Gastrocnemius medialis (tissue), 4 donors: Measurements from ENCODE around the gene MGMT. TPM values are rescaled to one million over a fixed set of nuclear protein-coding genes. Genes with fewer than 3 reads are reported as not detected.

Experiments used
- ATAC-seq, 2 donors: fragments of 150-250 bp; one replicate each; pipeline ENCODE4 v1.9.1; 2016
- DNase-seq, 2 donors: peaks; one replicate each; pipeline ENCODE4 v3.0.0-alpha.2; 2019
- H3K27ac ChIP-seq, 4 donors: fragments of 200-600 bp; sonication (generic); 1 replicate in 1 of 4; 2 replicates in 3 of 4; pipeline ENCODE4 v1.5.1; 2016 to 2018; ENCODE audit warnings: mild to moderate bottlenecking in 2 of 4, moderate library complexity in 1 of 4
- H3K27me3 ChIP-seq, 3 donors: fragments of 200-600 bp; sonication (generic) in 2 of 3; 1 replicate in 1 of 3; 2 replicates in 2 of 3; pipeline versions ENCODE4 v1.5.1 to v1.6.0; 2016 to 2019; ENCODE audit warnings: mild to moderate bottlenecking in 1 of 3, moderate library complexity in 1 of 3
- H3K36me3 ChIP-seq, 2 donors: fragments of 200-600 bp; sonication (generic) in 1 of 2; one replicate each; pipeline ENCODE4 v1.5.1; 2017 to 2018
- H3K4me1 ChIP-seq, 2 donors: fragments of 200-600 bp; sonication (generic) in 1 of 2; one replicate each; pipeline ENCODE4 v1.5.1; 2016 to 2017; ENCODE audit warnings: mild to moderate bottlenecking in 2 of 2
- H3K4me3 ChIP-seq, 4 donors: fragments of 200-600 bp; sonication (generic) in 3 of 4; 1 replicate in 1 of 4; 2 replicates in 3 of 4; pipeline ENCODE4 v1.5.1; 2016 to 2019; ENCODE audit warnings: mild to moderate bottlenecking in 2 of 4
- H3K9me3 ChIP-seq, 3 donors: fragments of 200-600 bp; sonication (generic) in 2 of 3; 1 replicate in 1 of 3; 2 replicates in 2 of 3; pipeline ENCODE4 v1.5.1; 2016 to 2019
- POLR2A ChIP-seq, 2 donors: fragments of 450-650 bp; IDR thresholded peaks; one replicate each; pipeline ENCODE4 v1.6.1; 2017; ENCODE audit warnings: antibody characterized with exemption in 2 of 2, mild to moderate bottlenecking in 2 of 2, moderate library complexity in 2 of 2
- in situ Hi-C, 4 donors: fragments of 200-750 bp; cut with MboI; loops; one replicate each; pipeline versions ENCODE4 v1.15.0 to v1.8.0; 2017; ENCODE audit warnings: low sequenced_read_pairs in 4 of 4
- intact Hi-C: fragments of 100-400 bp; cut with DNase I; formaldehyde crosslinking; loops from one replicate; pipeline ENCODE4 v1.15.1; 2023; ENCODE audit warnings: low total_unique reads
- total RNA-seq, 4 donors: library from RNA; depleted of rRNA; stranded (reverse); fragments of >200 nt; gene quantifications; one replicate each; pipeline versions ENCODE4 v1.1.0 to v1.2.3, GENCODE V29; 2016
- TF ChIP-seq, protein P1 (sequence below), 5 experiments: fragments of 450-650 bp in 3 of 5; fragments of 200-600 bp in 2 of 5; sonication (generic) in 2 of 5; IDR thresholded peaks in 4 of 5; conservative IDR thresholded peaks in 1 of 5; 1 replicate in 4 of 5; 2 replicates in 1 of 5; pipeline ENCODE4 v1.5.1; 2016 to 2019; ENCODE audit warnings: antibody characterized with exemption in 5 of 5, mild to moderate bottlenecking in 3 of 5, moderate library complexity in 3 of 5

Gene MGMT
- total RNA-seq, 4 donors from 2014 or later, result 8.9 to 20.7 (median 17.1) TPM

DNA sequence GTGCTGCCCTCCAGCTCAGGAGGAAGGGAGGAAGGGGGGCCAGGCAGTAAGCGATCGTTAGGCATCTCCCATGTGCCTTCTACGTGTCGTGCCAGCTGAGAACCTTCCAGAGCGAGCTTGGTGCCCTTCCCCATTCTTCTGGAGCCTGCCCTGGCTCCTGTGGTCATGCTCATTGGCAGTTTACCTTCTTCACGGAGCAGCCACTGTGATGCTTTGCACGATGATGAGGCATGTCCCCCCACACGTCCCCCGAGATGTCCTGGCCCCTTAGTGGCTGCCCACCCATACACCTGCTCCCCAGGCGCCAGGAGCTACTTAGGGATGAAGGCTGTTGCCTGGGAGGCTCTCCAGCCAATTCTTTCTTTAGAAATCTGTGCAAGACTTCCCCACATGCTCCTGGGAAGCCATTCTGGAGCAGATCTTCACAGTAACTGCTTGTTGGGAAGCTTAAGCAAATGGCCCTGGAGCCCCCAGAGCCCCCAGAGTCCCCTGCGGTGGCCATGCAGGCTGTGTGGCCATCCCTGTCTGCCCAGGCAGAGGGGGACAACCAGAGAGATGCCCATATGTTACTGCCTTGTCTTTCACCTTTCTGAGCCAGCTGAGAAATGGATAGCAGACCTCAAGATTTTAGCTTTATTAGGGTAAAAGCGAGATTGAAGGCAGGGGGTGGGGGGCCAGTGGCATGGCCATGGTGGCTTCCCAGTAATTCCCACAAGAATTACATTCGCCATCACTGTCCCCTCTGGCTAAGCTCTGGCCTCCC, 298.0 kb downstream of the MGMT start:
- no peak for ATAC-seq
- Histone ChIP-seq H3K9me3 (no peaks in the 10 kb centered on the region), H3K4me3 (no peak overlapping the region), H3K4me1 (no peaks in the 10 kb centered on the region), H3K36me3 (no peaks in the 10 kb centered on the region), H3K27ac (no peak overlapping the region), H3K27me3 (no peaks in the 10 kb centered on the region)
- TF ChIP-seq, protein P1, sequence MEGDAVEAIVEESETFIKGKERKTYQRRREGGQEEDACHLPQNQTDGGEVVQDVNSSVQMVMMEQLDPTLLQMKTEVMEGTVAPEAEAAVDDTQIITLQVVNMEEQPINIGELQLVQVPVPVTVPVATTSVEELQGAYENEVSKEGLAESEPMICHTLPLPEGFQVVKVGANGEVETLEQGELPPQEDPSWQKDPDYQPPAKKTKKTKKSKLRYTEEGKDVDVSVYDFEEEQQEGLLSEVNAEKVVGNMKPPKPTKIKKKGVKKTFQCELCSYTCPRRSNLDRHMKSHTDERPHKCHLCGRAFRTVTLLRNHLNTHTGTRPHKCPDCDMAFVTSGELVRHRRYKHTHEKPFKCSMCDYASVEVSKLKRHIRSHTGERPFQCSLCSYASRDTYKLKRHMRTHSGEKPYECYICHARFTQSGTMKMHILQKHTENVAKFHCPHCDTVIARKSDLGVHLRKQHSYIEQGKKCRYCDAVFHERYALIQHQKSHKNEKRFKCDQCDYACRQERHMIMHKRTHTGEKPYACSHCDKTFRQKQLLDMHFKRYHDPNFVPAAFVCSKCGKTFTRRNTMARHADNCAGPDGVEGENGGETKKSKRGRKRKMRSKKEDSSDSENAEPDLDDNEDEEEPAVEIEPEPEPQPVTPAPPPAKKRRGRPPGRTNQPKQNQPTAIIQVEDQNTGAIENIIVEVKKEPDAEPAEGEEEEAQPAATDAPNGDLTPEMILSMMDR (IDR thresholded peaks at IDR 0.05 in 4 of 5, conservative IDR thresholded peaks at IDR 0.05 in 1 of 5), result no peak
- no peak for TF ChIP-seq POLR2A (IDR thresholded peaks at IDR 0.05)
- DNase-seq, result no peak
- intact Hi-C loops (no loop called here), in situ Hi-C loops (no loop called here)

DNA sequence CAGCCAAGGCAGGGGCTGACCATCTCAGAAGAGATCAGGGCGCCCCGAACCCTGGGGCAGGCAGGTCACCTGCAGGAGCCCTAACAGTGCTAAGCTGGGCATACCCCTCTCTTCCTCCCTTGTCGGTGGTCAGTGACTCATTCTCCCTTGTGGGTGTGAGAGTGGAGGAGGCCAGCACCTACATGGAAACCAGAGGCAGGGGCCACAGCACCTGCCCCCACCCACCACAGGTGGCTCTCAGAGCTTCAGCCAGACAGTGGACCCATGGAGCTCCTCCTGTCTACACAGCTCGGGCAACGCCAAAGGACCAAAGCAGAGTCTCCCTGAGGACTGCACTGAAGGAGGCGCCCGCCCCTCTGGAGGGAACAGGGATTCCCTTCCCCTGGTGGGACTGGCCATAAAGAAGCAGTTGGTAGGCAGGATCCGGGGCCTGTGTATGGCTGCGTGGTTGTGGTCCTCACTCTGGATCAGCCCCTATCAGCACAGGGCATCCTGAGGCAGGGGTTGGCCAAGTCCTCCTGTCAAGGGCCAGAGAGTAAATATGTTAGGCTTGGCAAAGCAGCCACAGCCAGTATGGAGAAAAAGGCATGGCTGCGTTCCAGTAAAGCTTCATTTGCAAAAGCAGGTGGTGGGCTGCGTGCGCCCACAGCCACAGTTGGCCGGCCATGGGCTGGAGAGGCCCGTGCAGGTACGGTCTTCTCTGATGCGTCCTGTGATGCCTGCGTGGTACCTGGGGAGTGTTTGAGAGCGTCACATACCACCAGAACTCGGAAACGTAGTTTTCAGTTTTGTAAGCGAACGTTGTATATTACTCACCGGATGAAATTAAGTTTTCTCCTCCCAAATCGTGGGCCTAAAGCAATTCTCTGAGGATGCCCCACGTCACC, 298.9 kb downstream of the MGMT start:
- H3K27me3 ChIP-seq, result no peaks in the 10 kb centered on the region
- in situ Hi-C loops, result no loop called here
- intact Hi-C loops, result no loop called here
- no peak for TF ChIP-seq POLR2A (IDR thresholded peaks at IDR 0.05)
- TF ChIP-seq, protein P1 (IDR thresholded peaks at IDR 0.05 in 4 of 5, conservative IDR thresholded peaks at IDR 0.05 in 1 of 5), result no peak
- H3K36me3 ChIP-seq, result no peaks in the 10 kb centered on the region
- H3K9me3 ChIP-seq, result no peaks in the 10 kb centered on the region
- ATAC-seq (no peak), DNase-seq (no peak)
- H3K27ac ChIP-seq, result no peak overlapping the region
- no peaks in the 10 kb centered on the region for H3K4me1 ChIP-seq
- H3K4me3 ChIP-seq, result no peak overlapping the region

DNA sequence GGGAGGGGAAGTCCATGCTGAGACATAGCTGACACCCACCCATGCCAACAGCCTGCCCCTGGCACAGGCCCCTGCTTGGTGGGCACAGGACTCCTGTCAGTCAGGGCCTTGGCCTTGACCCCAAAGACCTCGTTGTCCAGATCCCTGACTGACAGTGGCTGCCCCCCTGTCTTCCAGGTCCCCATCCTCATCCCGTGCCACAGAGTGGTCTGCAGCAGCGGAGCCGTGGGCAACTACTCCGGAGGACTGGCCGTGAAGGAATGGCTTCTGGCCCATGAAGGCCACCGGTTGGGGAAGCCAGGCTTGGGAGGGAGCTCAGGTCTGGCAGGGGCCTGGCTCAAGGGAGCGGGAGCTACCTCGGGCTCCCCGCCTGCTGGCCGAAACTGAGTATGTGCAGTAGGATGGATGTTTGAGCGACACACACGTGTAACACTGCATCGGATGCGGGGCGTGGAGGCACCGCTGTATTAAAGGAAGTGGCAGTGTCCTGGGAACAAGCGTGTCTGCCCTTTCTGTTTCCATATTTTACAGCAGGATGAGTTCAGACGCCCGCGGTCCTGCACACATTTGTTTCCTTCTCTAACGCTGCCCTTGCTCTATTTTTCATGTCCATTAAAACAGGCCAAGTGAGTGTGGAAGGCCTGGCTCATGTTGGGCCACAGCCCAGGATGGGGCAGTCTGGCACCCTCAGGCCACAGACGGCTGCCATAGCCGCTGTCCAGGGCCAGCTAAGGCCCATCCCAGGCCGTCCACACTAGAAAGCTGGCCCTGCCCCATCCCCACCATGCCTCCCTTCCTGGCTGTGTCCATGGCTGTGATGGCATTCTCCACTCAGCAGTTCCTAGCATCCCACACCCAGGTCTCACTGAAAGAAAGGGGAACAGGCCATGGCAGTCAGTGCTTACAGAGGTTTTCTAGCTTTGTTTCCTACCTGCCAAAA, 299.8 kb downstream of the MGMT start:
- no peak overlapping the region for H3K27ac ChIP-seq
- no peak for ATAC-seq
- no peaks in the 10 kb centered on the region for H3K27me3 ChIP-seq
- TF ChIP-seq, protein P1 (IDR thresholded peaks at IDR 0.05 in 4 of 5, conservative IDR thresholded peaks at IDR 0.05 in 1 of 5), result no peak
- TF ChIP-seq POLR2A (IDR thresholded peaks at IDR 0.05), result no peak
- intact Hi-C loops, result no loop called here
- no peaks in the 10 kb centered on the region for H3K9me3 ChIP-seq
- in situ Hi-C loops, result no loop called here
- no peak overlapping the region for H3K4me3 ChIP-seq
- no peaks in the 10 kb centered on the region for H3K4me1 ChIP-seq
- no peak for DNase-seq
- H3K36me3 ChIP-seq, result no peaks in the 10 kb centered on the region

DNA sequence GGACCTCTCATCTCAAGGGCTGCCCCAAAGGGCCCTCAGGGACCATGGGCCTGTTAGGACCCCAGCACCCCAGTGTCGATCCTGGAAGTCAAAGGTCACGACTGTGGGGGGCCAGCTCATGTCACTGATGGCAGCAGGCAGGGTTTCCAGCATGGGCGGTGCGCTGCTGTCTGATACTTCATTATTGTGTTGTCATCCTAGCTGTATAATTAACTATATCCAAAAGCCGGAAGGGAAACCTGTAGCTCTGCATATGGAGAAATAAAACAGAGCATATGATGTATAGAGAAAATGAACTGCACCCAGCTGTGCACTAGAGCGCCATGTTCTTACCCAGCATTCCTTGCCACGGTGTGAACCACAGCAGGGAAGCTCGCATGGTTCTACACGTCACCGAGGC, 300.7 kb downstream of the MGMT start:
- Histone ChIP-seq H3K9me3 (no peaks in the 10 kb centered on the region), H3K36me3 (no peaks in the 10 kb centered on the region), H3K4me1 (no peaks in the 10 kb centered on the region), H3K27ac (no peak overlapping the region), H3K4me3 (no peak overlapping the region), H3K27me3 (no peaks in the 10 kb centered on the region)
- intact Hi-C loops, result no loop called here
- TF ChIP-seq POLR2A (IDR thresholded peaks at IDR 0.05), result no peak
- TF ChIP-seq, protein P1 (IDR thresholded peaks at IDR 0.05 in 4 of 5, conservative IDR thresholded peaks at IDR 0.05 in 1 of 5), result no peak
- DNase-seq (no peak), ATAC-seq (no peak)
- in situ Hi-C loops, result no loop called here
